NCI-H2081 (cell line): ENCODE results near the gene EEIG2.
A peak's percentile ranks its signal among the peaks of the same experiment; 100 is the strongest.
"Not testable (repeated sequence)": the region's sequence is repeated elsewhere in the genome, so short reads cannot be mapped to it uniquely, and the experiment has no call there.

ENCODE experiments used
- DNase-seq, 2 experiments: peaks; one replicate each; lab custom pipeline; 2025; lab: John Stamatoyannopoulos, UW

The EEIG2 gene

DNA sequence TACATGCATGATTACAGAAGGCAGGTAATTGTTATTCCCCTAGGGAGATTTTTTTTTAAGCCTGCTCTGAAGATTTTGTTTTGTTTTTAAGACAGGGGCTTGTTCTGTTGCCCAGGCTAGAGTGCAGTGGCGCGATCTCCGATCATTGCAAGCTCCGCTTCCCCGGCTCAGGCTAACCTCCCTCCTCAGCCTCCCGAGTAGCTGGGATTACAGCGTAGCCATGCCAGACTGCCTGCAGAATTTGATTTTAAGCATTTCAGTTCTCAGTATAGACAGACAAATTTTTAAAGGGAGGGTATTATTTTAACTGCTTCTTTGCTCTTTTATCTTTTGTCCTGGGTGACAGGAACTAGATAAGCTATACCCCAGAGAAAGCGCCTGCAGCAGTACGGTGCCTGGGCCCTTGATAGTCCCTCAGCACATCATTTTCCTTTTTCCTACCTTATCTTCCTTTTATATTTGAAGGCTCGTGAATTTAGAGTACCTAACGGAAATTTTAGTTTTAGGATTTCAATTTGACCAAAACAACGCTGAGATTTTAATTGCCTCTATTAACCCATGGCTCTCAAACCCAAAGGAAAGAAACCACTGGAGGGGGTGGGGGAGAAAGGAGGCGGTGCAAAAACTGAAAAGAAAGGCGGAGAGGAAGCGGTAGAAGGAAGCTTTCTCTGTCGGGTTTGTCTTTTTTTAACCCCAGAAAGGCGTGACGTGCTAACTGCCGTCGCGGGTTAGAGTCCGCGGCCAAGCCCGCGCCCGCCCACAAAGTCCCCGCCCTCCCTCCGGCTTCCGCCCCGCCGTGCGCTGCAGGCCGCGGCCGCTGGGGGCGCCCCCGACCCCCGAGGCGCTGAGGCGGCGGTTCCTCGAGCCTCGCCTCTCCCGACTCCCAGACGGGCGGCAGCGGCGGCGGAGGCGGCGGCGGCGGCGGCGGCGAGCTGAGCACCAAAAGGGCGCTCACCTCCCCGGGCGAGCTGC lies at the start of gene EEIG2:
Gene EEIG2, plus strand, starts transcription at position 886 of the 972 bp plus-strand sequence. CDS start 329 bp downstream, outside the sequence.
- DNase-seq: peak; percentile 66 to 77

DNA sequence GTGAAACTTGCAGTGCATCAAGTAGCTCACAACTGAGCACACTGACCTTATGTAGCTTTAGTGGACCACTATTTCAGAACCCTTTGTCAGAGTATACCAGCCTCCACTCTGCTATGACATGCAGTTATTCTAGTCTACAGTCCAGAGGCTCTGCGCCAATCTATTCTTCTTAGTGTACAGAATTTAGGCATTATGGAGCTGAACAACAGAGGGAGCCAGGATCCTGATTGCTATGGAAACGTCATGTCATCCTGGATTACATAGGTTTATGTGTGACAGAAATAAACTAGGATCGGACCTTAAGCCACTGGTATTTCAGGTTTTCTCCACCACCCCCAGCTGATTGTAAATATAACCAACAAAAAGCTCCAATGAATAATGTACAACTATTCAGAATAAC lies 48.1 kb upstream of the EEIG2 start:
- DNase-seq: no peak

DNA sequence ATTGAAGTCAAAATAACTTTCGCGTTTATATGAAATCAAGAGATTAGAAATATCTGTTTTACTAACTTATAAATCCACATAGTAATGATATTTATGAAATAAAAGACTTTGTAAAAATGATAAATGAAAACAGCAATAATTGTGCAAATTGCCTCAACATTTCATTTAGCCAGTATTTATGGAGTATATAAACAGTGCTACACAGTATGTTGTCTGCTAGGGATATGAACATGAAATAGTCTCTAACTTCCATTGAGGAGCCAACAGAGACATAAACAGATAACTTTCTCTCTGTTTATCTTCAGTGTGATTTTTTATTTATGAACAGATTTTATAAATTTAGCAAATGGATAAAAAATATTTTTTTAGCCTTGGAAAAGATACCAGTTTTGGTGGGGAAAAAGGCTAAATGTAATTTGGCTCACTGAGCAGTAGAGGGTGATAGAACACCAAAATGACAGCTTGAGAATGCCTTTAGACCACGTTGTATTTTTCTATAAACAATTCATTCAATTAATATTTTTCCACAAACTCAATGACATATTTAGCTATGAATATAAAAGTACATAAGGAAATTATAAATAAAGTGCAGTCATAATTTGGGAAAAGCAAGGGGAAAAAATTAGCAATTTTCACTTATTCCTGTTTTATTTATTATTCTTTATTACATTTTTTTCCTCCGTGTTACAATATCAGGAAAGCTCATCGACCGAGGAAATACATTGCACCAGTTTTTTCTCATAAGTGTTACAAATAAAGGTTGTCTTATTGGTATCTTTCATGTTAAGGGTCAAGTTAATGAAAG lies 47.5 kb upstream of the EEIG2 start:
- peak; percentile 3 to 9 for DNase-seq

DNA sequence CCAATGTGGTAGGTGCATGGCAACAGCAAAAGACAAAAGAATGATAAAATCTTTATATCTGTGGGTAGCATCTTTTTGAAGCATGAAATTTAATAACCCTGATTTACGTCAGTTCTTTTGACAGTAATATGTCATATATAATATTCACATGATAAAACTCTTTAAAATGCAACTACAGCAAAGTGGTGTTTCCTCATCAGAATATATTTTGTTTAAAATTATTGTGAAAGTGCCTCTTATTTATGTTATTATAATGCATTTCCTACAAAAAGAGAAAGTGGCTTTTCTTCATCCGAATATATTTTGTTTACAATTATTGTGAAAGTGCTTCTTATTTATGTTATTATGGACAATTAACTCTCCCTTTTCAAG lies 46.9 kb upstream of the EEIG2 start:
- DNase-seq: no peak

DNA sequence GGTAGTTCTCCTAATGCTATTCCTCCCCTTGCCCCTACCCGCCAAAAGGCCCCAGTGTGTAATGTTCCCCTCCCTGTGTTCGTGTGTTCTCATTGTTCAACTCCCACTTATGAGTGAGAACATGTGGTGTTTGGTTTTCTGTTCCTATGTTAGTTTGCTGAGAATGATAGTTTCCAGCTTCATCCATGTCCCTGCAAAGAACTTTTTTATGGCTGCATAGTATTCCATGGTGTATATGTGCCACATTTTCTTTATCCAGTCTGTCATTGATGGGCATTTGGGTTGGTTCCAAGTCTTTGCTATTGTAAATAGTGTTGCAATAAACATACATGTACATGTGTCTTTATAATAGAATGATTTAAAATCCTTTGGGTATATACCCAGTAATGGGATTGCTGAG lies 46.0 kb upstream of the EEIG2 start:
- not testable (repeated sequence) for DNase-seq

DNA sequence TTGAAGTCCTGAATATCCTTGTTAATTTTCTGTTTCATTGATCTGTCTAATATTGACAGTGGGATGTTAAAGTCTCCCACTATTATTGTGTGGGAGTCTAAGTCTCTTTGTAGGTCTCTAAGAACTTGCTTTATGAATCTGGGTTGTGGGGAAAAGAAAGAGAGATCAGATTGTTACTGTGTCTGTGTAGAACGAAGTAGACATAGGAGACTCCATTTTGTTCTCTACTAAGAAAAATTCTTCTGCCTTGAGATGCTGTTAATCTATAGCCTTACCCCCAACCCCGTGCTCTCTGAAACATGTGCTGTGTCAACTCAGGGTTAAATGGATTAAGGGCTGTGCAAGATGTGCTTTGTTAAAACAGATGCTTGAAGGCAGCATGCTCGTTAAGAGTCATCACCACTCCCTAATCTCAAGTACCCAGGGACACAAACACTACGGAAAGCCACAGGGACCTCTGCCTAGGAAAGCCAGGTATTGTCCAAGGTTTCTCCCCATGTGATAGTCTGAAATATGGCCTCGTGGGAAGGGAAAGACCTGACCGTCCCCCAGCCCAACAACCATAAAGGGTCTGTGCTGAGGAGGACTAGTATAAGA lies 42.5 kb upstream of the EEIG2 start:
- not testable (repeated sequence) for DNase-seq

DNA sequence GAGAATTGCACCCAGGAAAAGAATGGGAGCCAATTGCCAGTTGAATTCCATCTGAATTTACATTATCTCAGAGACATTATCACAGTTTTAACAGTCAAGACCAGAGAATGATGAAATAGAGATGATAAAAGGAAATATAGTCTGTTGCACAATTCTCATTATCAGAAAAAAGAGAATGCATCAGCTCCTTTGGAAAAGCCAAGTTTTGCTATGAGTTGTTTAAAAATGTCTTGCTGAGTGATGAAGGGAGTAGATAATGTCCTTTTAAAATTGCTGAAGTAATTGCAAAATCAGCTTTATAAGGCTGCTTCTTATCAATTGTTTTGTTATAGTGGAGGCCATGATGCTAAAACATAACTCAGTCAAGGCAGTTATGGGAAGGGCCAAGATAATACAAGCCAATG lies 37.9 kb upstream of the EEIG2 start:
- no peak for DNase-seq

DNA sequence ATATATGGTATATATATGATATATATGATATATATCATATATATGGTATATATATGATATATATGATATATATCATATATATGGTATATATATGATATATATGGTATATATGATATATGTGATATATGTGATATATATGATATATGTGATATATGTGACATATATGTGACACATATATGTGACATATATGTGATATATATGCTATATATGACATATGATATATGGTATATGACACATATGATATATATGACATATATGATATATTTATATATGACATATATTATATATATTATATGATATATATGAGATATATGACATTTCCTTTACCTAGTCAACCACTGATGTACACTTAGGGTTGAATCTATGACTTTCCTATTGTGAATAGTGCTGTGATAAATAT lies 36.1 kb upstream of the EEIG2 start:
- no peak for DNase-seq

DNA sequence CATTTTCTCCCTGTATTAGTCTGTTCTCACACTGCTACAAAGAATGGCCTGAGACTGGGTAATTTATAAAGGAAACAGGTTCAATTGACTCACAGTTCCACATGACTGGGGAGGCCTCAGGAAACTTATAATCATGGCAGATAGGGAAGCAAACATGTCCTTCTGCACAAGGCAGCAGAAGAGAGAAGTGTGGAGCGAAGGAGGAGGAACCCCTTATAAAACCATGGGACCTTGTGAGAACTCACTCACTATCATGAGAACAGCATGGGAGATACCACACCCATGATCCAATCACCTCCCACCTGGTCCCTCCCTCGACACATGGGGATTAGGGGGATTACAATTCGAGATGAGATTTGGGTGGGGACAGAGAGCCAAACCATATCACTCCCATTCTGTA lies 35.2 kb upstream of the EEIG2 start:
- no peak for DNase-seq

DNA sequence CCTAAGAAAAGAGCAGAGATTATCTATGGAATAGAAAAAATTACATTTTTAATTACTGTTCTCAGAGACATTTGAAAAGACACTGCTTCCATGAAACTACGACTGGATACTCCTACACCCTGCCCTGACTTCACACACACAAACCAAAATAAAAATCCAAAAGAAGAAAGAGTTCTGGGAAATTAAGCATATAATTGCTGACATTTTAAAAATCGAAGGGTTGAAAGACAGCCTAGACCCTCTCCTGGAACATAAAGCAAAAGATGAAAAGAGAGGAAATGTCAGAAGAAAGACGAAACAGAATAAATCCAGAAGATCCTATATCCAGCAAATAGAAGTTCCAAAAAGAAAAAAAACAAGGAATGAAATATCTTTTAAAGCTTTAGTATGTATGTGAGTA lies 32.8 kb upstream of the EEIG2 start:
- no peak for DNase-seq

DNA sequence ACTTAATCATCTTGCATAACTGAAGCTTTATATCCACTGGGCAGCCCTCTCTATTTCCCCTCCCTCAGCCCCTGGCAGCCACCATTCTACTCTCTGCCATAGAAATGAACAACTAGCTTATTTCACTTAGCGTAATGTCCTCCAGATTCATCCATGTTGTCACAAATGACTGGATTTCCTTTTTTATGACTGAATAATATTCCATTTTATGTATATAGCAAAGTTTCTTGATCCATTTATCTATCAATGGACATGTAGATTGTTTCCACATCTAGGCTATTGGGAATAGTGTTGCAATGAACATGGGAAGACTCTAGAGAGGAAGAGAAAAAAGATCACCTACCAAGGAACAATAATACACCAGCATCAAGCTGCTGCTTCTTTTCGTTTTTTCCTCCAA lies 32.1 kb upstream of the EEIG2 start:
- DNase-seq: no peak

DNA sequence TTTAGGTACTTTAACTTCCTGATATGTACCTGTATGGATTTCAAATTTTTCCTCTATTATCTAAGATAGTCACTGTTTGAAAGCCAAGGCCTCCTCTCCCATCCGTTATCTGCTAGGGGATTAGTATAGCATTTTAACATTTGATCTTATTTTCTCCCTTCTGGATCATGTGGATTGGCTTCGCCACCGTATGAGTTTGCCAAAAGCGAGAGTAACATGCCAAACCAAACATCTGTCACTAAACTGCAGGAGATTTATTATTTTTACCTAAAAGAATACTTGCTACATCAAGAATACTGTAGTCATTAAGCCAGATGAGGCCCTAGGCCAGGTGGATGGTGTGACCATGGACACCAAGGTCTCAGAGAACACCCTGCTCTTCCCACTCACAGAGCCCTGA lies 28.5 kb upstream of the EEIG2 start:
- DNase-seq: no peak

DNA sequence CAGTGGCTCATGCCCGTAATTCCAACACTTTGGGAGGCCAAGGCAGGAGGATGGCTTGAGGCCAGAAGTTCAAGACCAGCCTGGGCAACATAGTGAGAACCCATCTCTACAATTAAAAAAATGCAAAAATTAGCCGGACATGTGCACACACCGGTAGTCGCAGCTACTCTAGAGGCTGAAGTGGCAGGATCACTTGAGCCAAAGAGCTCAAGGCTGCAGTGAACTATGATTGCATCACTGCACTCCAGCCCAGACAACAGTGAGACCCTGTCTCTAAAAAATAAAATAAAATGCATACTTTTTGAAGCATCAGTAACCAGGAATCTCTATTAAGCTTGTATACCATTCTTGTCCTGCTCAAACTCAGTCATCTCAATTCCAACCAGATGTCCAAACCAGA lies 27.2 kb upstream of the EEIG2 start:
- DNase-seq: no peak

DNA sequence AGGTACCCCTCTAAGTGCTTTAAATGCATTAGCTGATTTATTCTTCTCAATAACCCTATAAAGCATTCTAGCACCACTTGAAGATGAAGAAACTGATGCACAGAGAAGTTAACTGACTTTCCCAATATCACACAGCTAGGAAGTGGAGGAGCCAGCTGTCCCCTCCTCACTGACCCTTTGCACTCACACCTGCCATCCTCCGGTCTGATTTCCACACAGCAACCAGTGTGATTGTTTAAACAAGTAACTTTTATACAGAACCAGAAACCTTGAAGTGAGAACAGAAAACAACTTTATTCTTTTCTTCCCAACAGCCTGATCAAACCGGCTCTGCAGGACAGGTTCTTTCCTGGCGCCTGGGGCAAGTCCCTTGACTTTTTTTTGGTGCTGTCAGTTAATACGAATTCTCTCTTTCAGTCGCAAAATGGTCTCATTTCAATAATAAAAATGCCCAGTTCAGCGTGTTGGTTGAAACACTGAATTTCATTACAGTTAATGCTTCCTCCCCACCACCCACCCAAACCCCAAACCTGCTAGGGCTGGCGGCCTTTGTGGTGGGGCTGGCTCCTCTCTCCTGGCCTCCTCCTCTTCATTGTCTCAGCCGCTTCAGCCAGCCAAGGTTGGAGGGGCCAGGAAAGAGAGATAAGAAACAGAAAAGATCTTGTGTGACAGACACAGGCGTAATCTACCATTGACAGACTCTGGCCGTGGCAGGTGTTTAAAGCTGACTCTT lies 26.4 kb upstream of the EEIG2 start:
- no peak for DNase-seq

DNA sequence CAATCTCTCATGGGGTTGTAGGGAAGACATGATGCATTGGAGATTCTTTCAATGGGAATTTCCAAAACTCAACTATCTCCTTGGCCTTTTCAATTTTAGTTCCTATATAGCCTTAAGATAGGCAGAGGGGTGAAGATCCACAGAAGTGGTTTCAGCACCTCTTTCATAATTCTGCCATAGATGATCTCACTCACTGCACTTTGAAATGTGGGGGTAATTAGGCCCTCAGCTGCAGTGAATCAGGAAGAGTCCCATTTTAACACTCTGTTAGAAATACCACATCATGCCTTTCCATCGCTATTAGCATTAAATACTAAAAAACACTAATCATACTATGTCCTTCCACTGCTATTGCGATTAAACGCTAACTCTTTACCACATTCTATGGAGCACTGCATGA lies 25.1 kb upstream of the EEIG2 start:
- no peak for DNase-seq

DNA sequence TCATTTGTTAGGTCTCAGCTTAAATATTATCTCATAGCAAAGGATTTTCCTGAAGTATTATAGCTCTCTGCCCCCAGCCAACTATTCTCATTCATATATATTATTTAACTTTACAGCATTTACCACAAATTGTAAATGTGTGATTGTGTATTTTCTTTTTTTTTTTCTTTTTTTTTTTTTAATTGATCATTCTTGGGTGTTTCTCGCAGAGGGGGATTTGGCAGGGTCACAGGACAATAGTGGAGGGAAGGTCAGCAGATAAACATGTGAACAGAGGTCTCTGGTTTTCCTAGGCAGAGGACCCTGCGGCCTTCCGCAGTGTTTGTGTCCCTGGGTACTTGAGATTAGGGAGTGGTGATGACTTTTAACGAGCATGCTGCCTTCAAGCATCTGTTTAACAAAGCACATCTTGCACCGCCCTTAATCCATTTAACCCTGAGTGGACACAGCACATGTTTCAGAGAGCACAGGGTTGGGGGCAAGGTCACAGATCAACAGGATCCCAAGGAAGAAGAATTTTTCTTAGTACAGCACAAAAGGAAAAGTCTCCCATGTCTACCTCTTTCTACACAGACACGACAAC lies 24.5 kb upstream of the EEIG2 start:
- not testable (repeated sequence) for DNase-seq

DNA sequence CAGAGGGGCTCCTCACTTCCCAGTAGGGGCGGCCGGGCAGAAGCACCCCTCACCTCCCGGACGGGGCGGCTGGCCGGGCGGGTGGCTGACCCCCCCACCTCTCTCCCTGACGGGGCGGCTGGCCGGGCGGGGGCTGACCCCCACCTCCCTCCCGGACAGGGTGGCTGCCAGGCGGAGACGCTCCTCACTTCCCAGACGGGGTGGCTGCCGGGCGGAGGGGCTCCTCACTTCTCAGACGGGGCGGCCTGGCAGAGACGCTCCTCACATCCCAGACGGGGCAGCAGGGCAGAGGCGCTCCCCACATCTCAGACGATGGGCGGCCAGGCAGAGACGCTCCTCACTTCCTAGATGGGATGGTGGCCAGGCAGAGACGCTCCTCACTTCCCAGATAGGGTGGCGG lies 23.9 kb upstream of the EEIG2 start:
- DNase-seq: not testable (repeated sequence)

DNA sequence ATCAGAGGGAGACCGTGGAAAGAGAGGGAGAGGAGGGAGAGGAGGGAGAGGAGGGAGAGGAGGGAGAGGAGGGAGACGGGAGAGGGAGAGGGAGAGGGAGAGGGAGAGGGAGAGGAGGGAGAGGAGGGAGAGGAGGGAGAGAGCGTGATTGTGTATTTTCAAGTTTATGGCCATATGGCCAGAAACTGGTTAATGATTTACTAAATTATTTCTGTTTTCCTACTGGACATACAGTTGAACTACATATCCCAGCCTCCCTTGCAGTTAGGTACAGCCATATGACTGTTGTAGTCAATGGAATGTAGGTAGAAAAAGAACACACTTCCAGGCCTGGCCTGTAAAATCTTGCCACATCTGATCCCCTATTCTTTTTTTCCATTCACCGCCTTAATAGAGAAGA lies 23.1 kb upstream of the EEIG2 start:
- DNase-seq: not testable (repeated sequence)

DNA sequence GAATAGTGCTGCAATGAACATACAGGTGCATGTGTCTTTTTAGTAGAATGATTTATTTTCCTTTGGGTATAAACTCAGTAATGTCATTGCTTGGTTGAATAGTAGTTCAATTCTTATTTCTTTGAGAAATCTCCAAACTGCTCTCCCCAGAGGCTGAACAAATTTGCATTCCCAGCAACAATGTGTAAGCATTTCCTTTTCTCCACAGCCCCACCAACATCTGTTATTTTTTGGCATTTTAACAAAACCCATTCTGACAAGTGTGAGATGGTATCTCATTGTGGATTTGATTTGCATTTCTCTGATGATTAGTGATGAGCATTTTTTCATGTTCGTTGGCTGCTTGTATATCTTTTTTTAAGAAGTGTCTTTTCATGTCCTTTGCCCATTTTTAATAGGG lies 21.9 kb upstream of the EEIG2 start:
- no peak for DNase-seq

DNA sequence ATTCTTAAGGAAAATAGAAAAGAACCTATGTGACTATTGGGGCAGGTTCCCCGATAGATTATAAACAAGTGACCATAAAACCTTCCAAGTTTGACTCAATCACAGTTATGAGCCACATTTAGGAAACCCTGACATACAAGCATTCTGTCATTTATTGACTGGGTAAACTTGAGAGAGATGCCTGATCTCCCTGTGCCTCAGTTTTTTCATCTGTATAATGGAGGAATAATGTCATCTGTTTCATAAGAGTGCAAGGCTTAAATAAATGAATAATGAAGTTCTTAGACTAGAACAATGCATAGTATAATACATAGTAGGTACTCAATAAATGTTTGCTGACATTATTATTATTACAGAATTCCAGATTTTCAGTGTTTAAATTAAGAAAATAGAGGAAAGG lies 18.9 kb upstream of the EEIG2 start:
- no peak for DNase-seq

DNA sequence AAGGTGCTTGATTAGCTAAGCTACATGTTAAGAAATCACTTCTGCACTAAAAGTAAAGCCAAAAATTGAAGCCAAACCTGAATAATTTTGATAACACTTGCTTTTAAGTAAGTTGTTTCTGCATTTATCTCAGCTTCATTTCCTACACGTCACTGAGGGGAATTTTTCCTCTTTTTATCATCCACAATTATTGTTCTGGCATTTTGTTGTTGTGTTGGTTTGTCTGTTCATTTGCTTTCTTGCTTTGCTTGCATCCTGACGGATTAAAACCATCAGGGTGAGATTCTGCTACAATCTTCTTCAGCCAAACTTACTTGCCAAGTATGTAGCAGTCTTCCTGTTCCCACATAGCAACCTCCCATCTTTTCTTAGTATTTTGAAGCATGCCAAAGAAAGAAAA lies 18.0 kb upstream of the EEIG2 start:
- DNase-seq: no peak

DNA sequence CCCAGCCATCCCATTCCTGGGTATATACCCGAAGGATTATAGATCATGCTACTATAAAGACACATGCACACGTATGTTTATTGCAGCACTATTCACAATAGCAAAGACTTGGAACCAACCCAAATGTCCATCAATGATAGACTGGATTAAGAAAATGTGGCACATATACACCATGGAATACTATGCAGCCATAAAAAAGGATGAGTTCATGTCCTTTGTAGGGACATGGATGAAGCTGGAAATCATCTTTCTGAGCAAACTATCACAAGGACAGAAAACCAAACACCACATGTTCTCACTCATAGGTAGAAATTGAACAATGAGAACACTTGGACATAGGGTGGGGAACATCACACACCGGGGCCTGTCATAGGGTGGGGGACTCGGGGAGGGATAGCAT lies 12.4 kb upstream of the EEIG2 start:
- not testable (repeated sequence) for DNase-seq
